HG03175 (cell line): ENCODE measurements around the gene DDX51.

Source experiments
- ATAC-seq: cut with Tn5 transposase; IDR thresholded peaks from one replicate; pipeline ENCODE4 v1.9.1; 2021; ENCODE audit warnings: mild to moderate bottlenecking, moderate library complexity; ENCODE audit not compliant: unreplicated experiment

DDX51 gene

GRCh38 chr12:132144115-132144809, at the start of gene DDX51, which contains the start of gene NOC4L:
TSS of gene DDX51 (minus strand) at chr12:132144319. CDS start at chr12:132144296, 23 bp downstream.
TSS of gene NOC4L (plus strand) at chr12:132144457. CDS start at chr12:132144489, 32 bp downstream.
- peak; percentile 88 for ATAC-seq

- no peak for ATAC-seq
Observed at GRCh38 chr12:132191715-132192553, 47.8 kb upstream of the DDX51 start.

GRCh38 chr12:132190834-132191500, 46.8 kb upstream of the DDX51 start:
- no peak for ATAC-seq

- peak; percentile 10 for ATAC-seq
Observed at GRCh38 chr12:132190012-132190755, 46.1 kb upstream of the DDX51 start.

- ATAC-seq = peak; percentile 89
Observed at GRCh38 chr12:132189378-132190011, 45.4 kb upstream of the DDX51 start.

GRCh38 chr12:132188916-132189325, 44.8 kb upstream of the DDX51 start:
- no peak for ATAC-seq

- ATAC-seq = no peak
Observed at GRCh38 chr12:132188451-132188901, 44.4 kb upstream of the DDX51 start.

GRCh38 chr12:132187646-132188450, 43.7 kb upstream of the DDX51 start:
- ATAC-seq = no peak

- ATAC-seq = no peak
Observed at GRCh38 chr12:132186857-132187620, 42.9 kb upstream of the DDX51 start.

GRCh38 chr12:132186208-132186856, 42.2 kb upstream of the DDX51 start:
- ATAC-seq = no peak

- no peak for ATAC-seq
Observed at GRCh38 chr12:132185705-132186104, 41.6 kb upstream of the DDX51 start.

GRCh38 chr12:132182711-132183365, 38.7 kb upstream of the DDX51 start:
- no peak for ATAC-seq

GRCh38 chr12:132182206-132182710, 38.1 kb upstream of the DDX51 start:
- no peak for ATAC-seq

- no peak for ATAC-seq
Observed at GRCh38 chr12:132181570-132182200, 37.6 kb upstream of the DDX51 start.

GRCh38 chr12:132180648-132181546, 36.8 kb upstream of the DDX51 start:
- ATAC-seq = no peak
